SH-SY5Y (cell line): Measurements from ENCODE around the gene OR5K1.

Experiments used
- GATA2 ChIP-seq: IDR thresholded peaks from 2 replicates; pipeline ENCODE4 v1.6.1; 2011; ENCODE audit warnings: mild to moderate bottlenecking, low read depth, low read length
- GATA3 ChIP-seq: IDR thresholded peaks from 2 replicates; pipeline ENCODE4 v1.6.1; 2011; ENCODE audit warnings: low read depth, mild to moderate bottlenecking, low read length, moderate library complexity

The OR5K1 gene

GRCh38 chr3:98501270-98501669 lies 38.3 kb downstream of the OR5K1 start:
- TF ChIP-seq GATA2 (no peak), GATA3 (no peak)

- TF ChIP-seq GATA2: no peak
- no peak for TF ChIP-seq GATA3
Measured at GRCh38 chr3:98501863-98502576, 39.0 kb downstream of the OR5K1 start.

GRCh38 chr3:98504539-98504938 lies 41.5 kb downstream of the OR5K1 start:
- TF ChIP-seq GATA3 (no peak), GATA2 (no peak)

GRCh38 chr3:98508582-98508981 lies 45.6 kb downstream of the OR5K1 start:
- no peak for TF ChIP-seq GATA3
- TF ChIP-seq GATA2: no peak

- TF ChIP-seq GATA2 (no peak), GATA3 (no peak)
Measured at GRCh38 chr3:98512576-98512975, 49.6 kb downstream of the OR5K1 start.

GRCh38 chr3:98513091-98513511 lies 50.1 kb downstream of the OR5K1 start:
- TF ChIP-seq GATA2 (no peak), GATA3 (no peak)

- TF ChIP-seq GATA3 (no peak), GATA2 (no peak)
Measured at GRCh38 chr3:98513736-98514135, 50.7 kb downstream of the OR5K1 start.

GRCh38 chr3:98514948-98515347 lies 51.9 kb downstream of the OR5K1 start:
- TF ChIP-seq GATA2: no peak
- no peak for TF ChIP-seq GATA3

GRCh38 chr3:98518816-98519215 lies 55.8 kb downstream of the OR5K1 start:
- TF ChIP-seq GATA3: no peak
- TF ChIP-seq GATA2: no peak

- no peak for TF ChIP-seq GATA2
- no peak for TF ChIP-seq GATA3
Measured at GRCh38 chr3:98519351-98519750, 56.4 kb downstream of the OR5K1 start.

GRCh38 chr3:98521897-98522543 lies 59.0 kb downstream of the OR5K1 start:
- TF ChIP-seq GATA3: peak; percentile 60
- TF ChIP-seq GATA2: peak; percentile 72; the same call in 1 of the 2 replicates
